ENCODE data around the gene MED13. TPM values are rescaled to one million over a fixed set of nuclear protein-coding genes. Genes with fewer than 3 reads are reported as not detected.

MED13 gene
- total RNA-seq, 1 donor, result 88.1 TPM

DNA sequence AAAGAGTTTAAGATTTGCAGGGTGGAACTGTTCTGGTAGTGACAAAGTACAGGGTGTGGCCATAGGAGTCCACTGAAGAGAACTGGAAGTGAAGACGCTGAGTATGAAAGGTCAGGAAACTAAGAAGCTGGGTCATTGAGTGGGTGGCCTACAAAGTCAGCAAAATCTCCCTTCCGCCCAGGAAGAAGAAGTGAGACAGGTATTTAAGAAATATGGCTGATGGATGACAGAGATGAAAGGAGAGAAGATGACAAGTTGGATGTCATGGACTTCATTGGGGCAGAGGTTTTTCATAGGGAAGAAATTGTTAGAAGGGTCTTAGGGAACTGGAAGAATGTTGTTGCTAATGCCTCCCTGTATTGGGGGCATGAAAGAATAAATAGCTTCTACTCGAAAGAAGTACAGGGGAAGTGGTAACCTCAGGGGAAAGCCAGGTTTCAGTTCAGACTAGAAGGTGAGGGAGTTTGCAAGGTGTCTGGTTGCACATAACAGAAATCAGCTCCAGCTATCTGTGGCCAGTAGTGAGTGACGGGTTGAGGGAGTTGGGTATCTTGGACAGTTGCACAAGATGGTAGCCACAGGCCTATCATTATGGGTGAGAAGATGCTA is 33.6 kb upstream of the MED13 start:
- H3K4me3 ChIP-seq (ENCODE audit: low read depth, low read length), result no peak overlapping the region
- TF ChIP-seq, protein P1, sequence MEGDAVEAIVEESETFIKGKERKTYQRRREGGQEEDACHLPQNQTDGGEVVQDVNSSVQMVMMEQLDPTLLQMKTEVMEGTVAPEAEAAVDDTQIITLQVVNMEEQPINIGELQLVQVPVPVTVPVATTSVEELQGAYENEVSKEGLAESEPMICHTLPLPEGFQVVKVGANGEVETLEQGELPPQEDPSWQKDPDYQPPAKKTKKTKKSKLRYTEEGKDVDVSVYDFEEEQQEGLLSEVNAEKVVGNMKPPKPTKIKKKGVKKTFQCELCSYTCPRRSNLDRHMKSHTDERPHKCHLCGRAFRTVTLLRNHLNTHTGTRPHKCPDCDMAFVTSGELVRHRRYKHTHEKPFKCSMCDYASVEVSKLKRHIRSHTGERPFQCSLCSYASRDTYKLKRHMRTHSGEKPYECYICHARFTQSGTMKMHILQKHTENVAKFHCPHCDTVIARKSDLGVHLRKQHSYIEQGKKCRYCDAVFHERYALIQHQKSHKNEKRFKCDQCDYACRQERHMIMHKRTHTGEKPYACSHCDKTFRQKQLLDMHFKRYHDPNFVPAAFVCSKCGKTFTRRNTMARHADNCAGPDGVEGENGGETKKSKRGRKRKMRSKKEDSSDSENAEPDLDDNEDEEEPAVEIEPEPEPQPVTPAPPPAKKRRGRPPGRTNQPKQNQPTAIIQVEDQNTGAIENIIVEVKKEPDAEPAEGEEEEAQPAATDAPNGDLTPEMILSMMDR (IDR thresholded peaks at IDR 0.05; ENCODE audit: insufficient read depth, low read depth, low read length), result no peak
- DNase-seq (ENCODE audit: low read depth), result no peak

DNA sequence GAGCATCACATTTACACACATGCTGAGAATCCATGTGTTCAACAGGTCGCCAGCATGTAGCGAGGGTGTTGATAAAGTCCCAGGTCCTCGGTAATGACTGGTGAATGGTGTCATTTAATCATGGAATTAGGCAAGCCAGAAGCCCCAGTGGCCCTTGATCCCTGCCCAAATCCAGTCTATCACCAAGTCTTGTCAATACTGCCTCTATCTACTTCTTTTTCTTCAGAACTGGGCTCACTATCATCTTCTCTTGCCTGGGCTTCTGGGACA is 31.3 kb upstream of the MED13 start:
- TF ChIP-seq, protein P1 (IDR thresholded peaks at IDR 0.05; ENCODE audit: insufficient read depth, low read depth, low read length), result no peak
- DNase-seq (ENCODE audit: low read depth), result no peak
- H3K4me3 ChIP-seq (ENCODE audit: low read depth, low read length), result no peak overlapping the region

DNA sequence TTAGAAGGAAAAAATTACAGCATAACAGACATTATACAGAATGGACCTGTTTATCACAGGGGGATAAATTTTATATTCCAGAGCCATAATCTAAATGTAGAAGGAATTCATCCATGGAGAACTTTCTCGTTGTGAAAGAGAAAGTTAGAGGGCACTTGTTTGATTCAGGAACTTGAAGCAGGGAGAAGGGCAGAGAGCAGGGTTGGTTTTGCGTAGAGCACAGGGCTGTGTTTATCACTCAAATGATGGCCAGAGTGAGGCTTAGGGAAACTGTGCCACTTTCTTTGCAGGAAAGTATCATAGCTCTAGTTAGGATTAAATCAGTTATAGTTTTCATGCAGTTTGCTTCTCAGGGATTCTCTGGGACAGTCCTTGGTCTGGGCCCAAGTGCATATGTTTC is 29.1 kb upstream of the MED13 start:
- TF ChIP-seq, protein P1 (IDR thresholded peaks at IDR 0.05; ENCODE audit: insufficient read depth, low read depth, low read length), result no peak
- no peak for DNase-seq (ENCODE audit: low read depth)
- no peak overlapping the region for H3K4me3 ChIP-seq (ENCODE audit: low read depth, low read length)

DNA sequence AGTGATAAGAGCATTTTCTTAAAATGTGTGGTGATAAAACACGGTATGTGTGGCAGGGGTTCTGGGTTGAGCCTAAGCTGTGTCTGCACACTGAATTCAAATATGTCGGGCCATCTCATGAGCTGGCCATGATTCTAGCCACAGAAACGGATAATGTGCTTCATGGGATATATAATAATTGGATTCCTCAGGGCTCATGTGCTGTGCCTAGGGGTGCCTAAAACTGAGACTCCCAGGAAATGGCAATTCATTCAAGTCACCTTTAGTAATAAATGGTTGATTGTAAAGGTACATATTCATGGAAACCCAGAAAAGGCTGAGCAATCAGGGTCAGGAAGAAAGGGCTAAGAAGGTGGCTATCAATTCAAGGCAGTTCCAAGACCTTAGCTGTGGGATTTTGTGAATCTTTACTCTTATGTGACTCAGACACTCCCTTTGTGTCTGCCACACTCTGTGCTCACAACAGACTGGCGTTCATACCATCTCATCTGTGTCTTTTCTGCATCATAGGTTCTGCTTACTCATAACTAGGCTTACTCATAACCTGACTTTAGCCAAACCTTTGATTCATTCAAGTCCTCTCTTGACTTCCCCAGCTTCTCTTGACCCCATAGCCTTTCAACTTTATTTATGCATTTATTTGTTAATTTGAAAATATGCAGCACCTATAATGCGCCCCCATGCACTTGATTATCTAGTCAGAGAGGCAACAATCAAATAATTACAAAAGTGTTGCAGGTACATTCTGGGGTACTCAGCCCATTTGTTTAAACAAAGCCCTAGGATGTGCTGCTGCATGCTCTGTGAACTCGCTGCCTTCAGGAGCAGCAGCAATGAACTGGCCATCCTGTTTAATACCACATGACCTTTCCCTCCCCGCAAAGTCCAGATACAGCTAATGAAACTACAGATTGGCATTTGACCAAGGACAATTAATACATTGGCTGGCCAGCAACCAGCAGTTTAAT is 28.4 kb upstream of the MED13 start:
- DNase-seq (ENCODE audit: low read depth), result peak; percentile 51
- TF ChIP-seq, protein P1 (IDR thresholded peaks at IDR 0.05; ENCODE audit: insufficient read depth, low read depth, low read length), result no peak
- no peak overlapping the region for H3K4me3 ChIP-seq (ENCODE audit: low read depth, low read length)

DNA sequence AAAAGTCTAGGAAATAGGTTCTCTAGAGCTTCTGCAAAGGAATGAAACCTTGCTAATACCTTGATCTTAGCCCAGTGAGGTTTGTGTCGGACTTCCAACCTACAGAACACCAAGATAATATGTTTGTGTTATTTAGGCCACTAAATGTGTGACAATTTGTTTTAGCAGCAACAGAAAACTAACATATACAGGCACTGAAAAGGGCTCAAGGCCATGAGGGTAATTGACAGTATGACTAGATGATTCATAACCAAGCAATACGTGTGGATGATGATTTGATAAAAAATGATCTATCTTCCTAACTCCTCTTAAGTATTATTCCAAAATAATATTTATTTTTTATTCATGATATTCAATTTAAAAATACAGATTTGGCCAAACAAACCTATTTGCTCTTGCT is 27.7 kb upstream of the MED13 start:
- no peak for DNase-seq (ENCODE audit: low read depth)
- no peak overlapping the region for H3K4me3 ChIP-seq (ENCODE audit: low read depth, low read length)
- TF ChIP-seq, protein P1 (IDR thresholded peaks at IDR 0.05; ENCODE audit: insufficient read depth, low read depth, low read length), result no peak

- DNase-seq (ENCODE audit: low read depth), result no peak
- TF ChIP-seq, protein P1 (IDR thresholded peaks at IDR 0.05; ENCODE audit: insufficient read depth, low read depth, low read length), result no peak
- no peak overlapping the region for H3K4me3 ChIP-seq (ENCODE audit: low read depth, low read length)
Measured at GRCh38 chr17:62091804-62092203, 26.7 kb upstream of the MED13 start.
